ENCODE data around the gene CREBRF. TPM values are rescaled to one million over a fixed set of nuclear protein-coding genes. Genes with fewer than 3 reads are reported as not detected.

CREBRF gene
- total RNA-seq, 1 donor from 2014 or later = 23.8 TPM

DNA sequence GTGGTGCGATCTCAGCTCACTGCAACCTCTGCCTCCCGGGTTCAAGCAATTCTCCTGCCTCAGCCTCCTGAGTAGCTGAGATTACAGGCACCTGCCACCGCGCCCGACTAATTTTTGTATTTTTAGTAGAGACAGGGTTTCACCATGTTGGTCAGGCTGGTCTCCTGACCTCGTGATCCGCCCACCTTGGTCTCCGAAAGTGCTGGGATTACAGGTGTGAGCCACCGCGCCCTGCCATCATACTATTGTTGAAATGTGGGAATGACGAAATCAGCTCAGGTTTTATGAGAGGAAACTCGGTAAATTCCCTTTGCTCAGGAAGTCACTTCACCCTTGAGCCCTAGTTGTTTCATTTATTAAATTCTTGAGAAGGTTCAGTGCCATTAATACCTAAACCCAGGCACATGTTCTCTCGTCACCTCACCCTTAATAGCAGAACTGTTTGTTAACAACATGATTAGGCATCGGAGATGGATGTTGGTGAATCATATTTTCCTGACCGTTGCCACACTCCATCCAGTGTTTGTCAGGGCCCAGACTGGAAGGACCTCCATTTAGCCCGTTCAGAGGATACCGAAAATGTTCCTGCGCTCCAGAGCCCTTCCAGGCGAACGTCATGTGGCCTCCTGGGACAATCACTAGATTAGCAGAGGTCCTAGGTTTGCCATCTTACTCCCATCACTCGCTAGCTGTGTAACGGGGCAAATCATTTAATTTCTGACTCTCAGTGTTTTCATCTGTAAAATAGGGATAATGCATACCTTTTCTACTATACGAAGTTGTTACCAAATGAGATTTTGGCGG lies 20.0 kb upstream of the CREBRF start:
- H3K9me3 Mint-ChIP-seq (ENCODE audit: unreplicated experiment) = no peaks in the 10 kb centered on the region
- no peak for DNase-seq (ENCODE audit: extremely low spot score, unreplicated experiment)
- H3K27ac Mint-ChIP-seq (ENCODE audit: unreplicated experiment) = peak overlapping the region; percentile 79
- H3K27me3 Mint-ChIP-seq (ENCODE audit: unreplicated experiment) = no peaks in the 10 kb centered on the region
- TF ChIP-seq, protein P1, sequence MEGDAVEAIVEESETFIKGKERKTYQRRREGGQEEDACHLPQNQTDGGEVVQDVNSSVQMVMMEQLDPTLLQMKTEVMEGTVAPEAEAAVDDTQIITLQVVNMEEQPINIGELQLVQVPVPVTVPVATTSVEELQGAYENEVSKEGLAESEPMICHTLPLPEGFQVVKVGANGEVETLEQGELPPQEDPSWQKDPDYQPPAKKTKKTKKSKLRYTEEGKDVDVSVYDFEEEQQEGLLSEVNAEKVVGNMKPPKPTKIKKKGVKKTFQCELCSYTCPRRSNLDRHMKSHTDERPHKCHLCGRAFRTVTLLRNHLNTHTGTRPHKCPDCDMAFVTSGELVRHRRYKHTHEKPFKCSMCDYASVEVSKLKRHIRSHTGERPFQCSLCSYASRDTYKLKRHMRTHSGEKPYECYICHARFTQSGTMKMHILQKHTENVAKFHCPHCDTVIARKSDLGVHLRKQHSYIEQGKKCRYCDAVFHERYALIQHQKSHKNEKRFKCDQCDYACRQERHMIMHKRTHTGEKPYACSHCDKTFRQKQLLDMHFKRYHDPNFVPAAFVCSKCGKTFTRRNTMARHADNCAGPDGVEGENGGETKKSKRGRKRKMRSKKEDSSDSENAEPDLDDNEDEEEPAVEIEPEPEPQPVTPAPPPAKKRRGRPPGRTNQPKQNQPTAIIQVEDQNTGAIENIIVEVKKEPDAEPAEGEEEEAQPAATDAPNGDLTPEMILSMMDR (IDR thresholded peaks at IDR 0.05) = no peak
- no peak overlapping the region for H3K4me3 Mint-ChIP-seq (ENCODE audit: unreplicated experiment)
- peaks cover 18% of the 10 kb centered on the region for H3K36me3 Mint-ChIP-seq (ENCODE audit: unreplicated experiment)
- H3K4me1 Mint-ChIP-seq (ENCODE audit: unreplicated experiment) = peaks cover 13% of the 10 kb centered on the region

DNA sequence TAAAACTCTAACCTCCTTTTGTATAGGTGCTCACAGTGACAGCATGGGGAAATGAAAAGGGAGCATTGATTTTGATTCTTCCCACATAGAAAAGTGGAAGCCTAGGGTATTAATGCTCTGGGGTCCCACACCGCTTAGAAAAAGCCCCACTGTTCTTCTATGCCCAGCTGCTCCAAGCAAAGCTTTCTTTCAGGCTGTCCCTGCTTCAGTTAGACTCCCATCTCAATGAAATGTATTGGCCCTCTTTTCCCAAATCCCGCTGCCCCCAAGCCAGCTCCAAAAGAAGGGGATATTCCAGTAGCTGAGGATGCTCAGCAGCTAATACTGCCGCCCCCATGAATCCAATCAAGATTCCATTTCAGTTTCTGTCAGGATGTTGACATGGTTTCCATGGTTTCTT lies 17.0 kb upstream of the CREBRF start:
- Mint-ChIP-seq H3K27me3 (ENCODE audit: unreplicated experiment) (no peaks in the 10 kb centered on the region), H3K4me3 (ENCODE audit: unreplicated experiment) (no peak overlapping the region), H3K4me1 (ENCODE audit: unreplicated experiment) (peaks cover 13% of the 10 kb centered on the region), H3K9me3 (ENCODE audit: unreplicated experiment) (no peaks in the 10 kb centered on the region), H3K36me3 (ENCODE audit: unreplicated experiment) (peaks cover 18% of the 10 kb centered on the region), H3K27ac (ENCODE audit: unreplicated experiment) (no peak overlapping the region)
- no peak for DNase-seq (ENCODE audit: extremely low spot score, unreplicated experiment)
- TF ChIP-seq, protein P1 (IDR thresholded peaks at IDR 0.05) = no peak

DNA sequence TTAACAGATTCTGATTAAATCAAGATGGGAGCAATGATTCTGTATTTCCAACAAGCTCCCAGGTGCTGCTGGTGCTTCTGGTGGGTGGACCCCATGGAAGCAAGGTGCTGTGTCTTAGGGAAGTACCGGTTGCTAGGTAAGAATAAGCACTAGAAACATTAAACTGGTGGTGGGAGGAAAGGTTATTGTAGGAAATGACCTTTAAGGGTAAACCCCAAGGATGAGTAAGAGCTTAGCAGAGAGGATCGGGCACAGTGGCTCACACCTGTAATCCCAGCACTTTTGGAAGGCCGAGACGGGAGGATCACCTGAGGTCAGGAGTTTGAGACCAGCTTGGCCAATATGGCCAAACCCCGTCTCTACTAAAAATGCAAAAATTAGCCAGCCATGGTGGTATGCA lies 16.2 kb upstream of the CREBRF start:
- Mint-ChIP-seq H3K27me3 (ENCODE audit: unreplicated experiment) (no peaks in the 10 kb centered on the region), H3K4me1 (ENCODE audit: unreplicated experiment) (peaks cover 10% of the 10 kb centered on the region), H3K9me3 (ENCODE audit: unreplicated experiment) (no peaks in the 10 kb centered on the region), H3K27ac (ENCODE audit: unreplicated experiment) (no peak overlapping the region), H3K36me3 (ENCODE audit: unreplicated experiment) (peaks cover 13% of the 10 kb centered on the region), H3K4me3 (ENCODE audit: unreplicated experiment) (no peak overlapping the region)
- TF ChIP-seq, protein P1 (IDR thresholded peaks at IDR 0.05) = no peak
- DNase-seq (ENCODE audit: extremely low spot score, unreplicated experiment) = no peak

DNA sequence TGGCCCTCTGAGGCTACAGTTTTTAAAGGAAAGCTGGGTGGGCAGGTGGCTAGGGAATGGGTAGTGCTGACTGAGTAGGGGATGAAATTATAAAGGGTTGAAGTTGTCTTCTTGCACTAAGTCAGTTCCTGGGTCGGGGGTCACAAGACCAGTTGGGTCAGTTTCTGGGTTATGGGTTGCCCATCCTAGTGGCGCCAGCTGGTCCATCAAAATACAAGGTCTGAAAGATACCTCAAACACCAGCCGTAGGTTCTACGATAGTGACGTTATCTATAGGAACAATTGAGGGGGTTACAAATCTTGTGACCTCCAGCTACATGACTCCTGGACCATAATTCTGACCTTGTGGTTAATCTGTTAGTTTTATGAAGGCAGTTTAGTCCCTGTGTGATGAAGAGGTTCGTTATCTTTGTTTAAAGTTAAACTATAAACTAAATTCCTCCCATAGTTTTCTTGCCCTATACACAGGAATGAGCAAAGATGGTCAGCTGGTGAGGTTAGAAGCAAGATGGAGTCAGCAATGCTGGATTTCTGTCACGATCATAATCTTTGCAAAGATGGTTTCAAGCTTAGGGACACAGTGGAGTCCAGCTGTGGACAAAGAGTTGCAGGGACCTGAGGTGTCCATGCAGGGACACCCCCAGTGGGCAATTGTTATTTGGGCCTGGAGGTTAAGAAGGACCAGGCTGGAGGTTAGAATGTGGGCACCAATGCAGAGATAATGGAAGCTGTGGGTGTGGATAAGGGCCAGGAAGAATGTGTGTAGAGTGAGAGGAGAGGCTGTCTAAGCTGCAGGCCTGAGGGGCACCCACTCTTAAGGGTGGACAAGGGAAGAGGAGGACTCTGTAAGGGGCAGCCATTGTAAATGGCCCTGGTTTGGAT lies 14.0 kb upstream of the CREBRF start:
- DNase-seq (ENCODE audit: extremely low spot score, unreplicated experiment) = no peak
- TF ChIP-seq, protein P1 (IDR thresholded peaks at IDR 0.05) = no peak
- no peak overlapping the region for H3K4me3 Mint-ChIP-seq (ENCODE audit: unreplicated experiment)
- H3K27ac Mint-ChIP-seq (ENCODE audit: unreplicated experiment) = no peak overlapping the region
- H3K9me3 Mint-ChIP-seq (ENCODE audit: unreplicated experiment) = no peaks in the 10 kb centered on the region
- H3K4me1 Mint-ChIP-seq (ENCODE audit: unreplicated experiment) = peaks cover 1% of the 10 kb centered on the region
- peaks cover 2% of the 10 kb centered on the region for H3K36me3 Mint-ChIP-seq (ENCODE audit: unreplicated experiment)
- H3K27me3 Mint-ChIP-seq (ENCODE audit: unreplicated experiment) = no peaks in the 10 kb centered on the region

DNA sequence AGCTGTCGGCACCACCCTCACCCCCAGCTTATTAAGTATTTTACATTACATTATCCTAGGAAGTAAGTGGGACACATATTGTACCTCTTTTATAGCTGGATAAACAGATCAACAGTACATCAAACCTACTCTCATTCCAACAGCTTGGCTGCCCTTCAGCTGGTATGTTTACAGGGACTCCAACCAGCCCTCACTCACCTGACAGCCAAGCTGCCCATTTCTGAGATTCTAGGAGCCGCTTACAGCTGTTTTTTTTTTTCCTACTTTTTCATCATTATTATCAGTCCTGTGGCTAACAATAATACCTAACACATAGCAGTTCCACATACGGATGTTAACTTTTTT lies 13.4 kb upstream of the CREBRF start:
- Mint-ChIP-seq H3K27ac (ENCODE audit: unreplicated experiment) (no peak overlapping the region), H3K27me3 (ENCODE audit: unreplicated experiment) (no peaks in the 10 kb centered on the region), H3K4me3 (ENCODE audit: unreplicated experiment) (no peak overlapping the region), H3K36me3 (ENCODE audit: unreplicated experiment) (peaks cover 2% of the 10 kb centered on the region), H3K9me3 (ENCODE audit: unreplicated experiment) (no peaks in the 10 kb centered on the region), H3K4me1 (ENCODE audit: unreplicated experiment) (no peaks in the 10 kb centered on the region)
- TF ChIP-seq, protein P1 (IDR thresholded peaks at IDR 0.05) = no peak
- no peak for DNase-seq (ENCODE audit: extremely low spot score, unreplicated experiment)
